Measurements from ENCODE around the gene LSM14B.

Gene LSM14B

DNA sequence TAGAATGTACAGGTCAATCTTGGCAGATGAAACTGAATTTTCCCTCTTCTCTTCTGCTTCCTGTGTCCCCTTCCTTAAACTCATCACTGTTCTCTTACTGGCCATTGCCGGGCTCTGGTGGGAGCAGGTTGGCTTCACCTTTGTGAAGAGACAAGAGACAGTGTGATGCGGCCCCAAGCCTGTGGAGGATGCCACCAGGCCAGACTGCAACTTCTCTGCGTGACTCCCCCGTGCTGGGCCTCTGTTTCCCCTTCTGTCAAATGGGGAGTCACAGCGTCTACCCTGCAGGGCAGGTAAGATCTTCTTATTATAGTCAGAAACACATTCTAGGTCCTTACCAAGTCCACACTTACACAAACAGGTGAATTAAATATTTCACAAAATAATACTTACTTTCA is 1.9 kb upstream of the LSM14B start:
- H3K4me2 ChIP-seq (ENCODE audit: insufficient read depth, low read length) = no peak overlapping the region
- no peaks in the 10 kb centered on the region for H3K9me3 ChIP-seq (ENCODE audit: insufficient read depth, low read length, severe bottlenecking)
- no peak overlapping the region for H3K4me3 ChIP-seq (ENCODE audit: low read depth in 1 of 2, low read length in 2 of 2)
- no peak for TF ChIP-seq EZH2 (IDR thresholded peaks at IDR 0.05; ENCODE audit: borderline replicate concordance, low read depth, low read length, severe bottlenecking)
- TF ChIP-seq, protein P1, sequence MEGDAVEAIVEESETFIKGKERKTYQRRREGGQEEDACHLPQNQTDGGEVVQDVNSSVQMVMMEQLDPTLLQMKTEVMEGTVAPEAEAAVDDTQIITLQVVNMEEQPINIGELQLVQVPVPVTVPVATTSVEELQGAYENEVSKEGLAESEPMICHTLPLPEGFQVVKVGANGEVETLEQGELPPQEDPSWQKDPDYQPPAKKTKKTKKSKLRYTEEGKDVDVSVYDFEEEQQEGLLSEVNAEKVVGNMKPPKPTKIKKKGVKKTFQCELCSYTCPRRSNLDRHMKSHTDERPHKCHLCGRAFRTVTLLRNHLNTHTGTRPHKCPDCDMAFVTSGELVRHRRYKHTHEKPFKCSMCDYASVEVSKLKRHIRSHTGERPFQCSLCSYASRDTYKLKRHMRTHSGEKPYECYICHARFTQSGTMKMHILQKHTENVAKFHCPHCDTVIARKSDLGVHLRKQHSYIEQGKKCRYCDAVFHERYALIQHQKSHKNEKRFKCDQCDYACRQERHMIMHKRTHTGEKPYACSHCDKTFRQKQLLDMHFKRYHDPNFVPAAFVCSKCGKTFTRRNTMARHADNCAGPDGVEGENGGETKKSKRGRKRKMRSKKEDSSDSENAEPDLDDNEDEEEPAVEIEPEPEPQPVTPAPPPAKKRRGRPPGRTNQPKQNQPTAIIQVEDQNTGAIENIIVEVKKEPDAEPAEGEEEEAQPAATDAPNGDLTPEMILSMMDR (IDR thresholded peaks at IDR 0.05; ENCODE audit: borderline replicate concordance, extremely low read depth, low read length, poor library complexity, severe bottlenecking) = no peak
- H3K9ac ChIP-seq (ENCODE audit: low read depth, low read length) = no peak overlapping the region
- H3K27ac ChIP-seq (ENCODE audit: low read length) = no peak overlapping the region
- no peak for ATAC-seq (ENCODE audit: insufficient read depth, low read depth)
- no peak overlapping the region for H2AFZ ChIP-seq (ENCODE audit: low read depth, low read length)
- no peak for DNase-seq
- H3K27me3 ChIP-seq (ENCODE audit: insufficient read depth, low read length, poor library complexity) = no peaks in the 10 kb centered on the region
- H3K4me1 ChIP-seq (ENCODE audit: insufficient read depth, low read length) = peaks cover 47% of the 10 kb centered on the region
- H3K79me2 ChIP-seq (ENCODE audit: insufficient read depth, low read length) = peaks cover 28% of the 10 kb centered on the region
- peaks cover 19% of the 10 kb centered on the region for H3K36me3 ChIP-seq (ENCODE audit: insufficient read depth, low read length)
- peaks cover 36% of the 10 kb centered on the region for H4K20me1 ChIP-seq (ENCODE audit: insufficient read depth, low read length)

DNA sequence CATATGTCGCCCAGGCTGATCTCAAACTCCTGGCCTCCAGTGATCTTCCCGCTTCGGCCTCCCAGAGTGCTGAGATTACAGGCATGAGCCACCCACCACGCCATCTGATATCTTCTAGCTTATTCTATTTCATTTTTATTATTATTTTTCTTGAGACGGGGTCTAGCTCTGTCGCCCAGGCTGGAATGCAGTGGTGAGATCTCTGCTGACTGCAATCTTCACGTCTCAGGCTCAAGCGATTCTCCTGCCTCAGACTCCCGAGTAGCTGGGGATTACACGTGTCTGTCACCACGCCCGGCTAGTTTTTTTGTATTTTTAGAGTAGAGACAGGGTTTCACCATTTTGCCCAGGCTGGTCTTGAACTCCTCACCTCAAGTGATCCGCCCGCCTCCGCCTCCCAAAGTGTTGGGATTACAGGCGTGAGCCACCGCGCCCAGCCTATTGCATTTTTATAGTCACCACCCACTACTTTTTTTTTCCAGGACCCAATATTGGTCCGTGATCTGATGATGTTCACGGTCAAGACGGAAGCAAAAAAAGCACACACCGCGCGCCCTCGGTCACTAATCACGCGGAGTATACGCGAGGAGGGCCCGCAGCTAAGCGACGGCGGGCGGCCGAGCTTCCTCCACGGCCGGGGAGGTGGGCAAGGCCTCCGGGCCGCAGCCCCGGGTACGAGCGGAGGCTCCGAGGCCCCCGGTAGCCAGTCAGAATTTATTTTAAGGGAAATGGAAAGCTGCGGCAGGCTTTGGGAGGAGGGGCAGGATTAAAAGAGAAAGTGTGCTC is 1.1 kb upstream of the LSM14B start:
- Histone ChIP-seq H3K9me3 (ENCODE audit: insufficient read depth, low read length, severe bottlenecking) (no peaks in the 10 kb centered on the region), H3K79me2 (ENCODE audit: insufficient read depth, low read length) (peaks cover 33% of the 10 kb centered on the region), H3K9ac (ENCODE audit: low read depth, low read length) (peak overlapping the region; percentile 73), H2AFZ (ENCODE audit: low read depth, low read length) (peak overlapping the region; percentile 87), H3K36me3 (ENCODE audit: insufficient read depth, low read length) (peaks cover 27% of the 10 kb centered on the region), H4K20me1 (ENCODE audit: insufficient read depth, low read length) (peaks cover 42% of the 10 kb centered on the region), H3K27ac (ENCODE audit: low read length) (peak overlapping the region; percentile 83), H3K4me1 (ENCODE audit: insufficient read depth, low read length) (peaks cover 47% of the 10 kb centered on the region), H3K4me2 (ENCODE audit: insufficient read depth, low read length) (peak overlapping the region; percentile 91), H3K27me3 (ENCODE audit: insufficient read depth, low read length, poor library complexity) (no peaks in the 10 kb centered on the region), H3K4me3 (ENCODE audit: low read depth in 1 of 2, low read length in 2 of 2) (peak overlapping the region; percentile 53 to 72; a peak in 3 of 4 replicates)
- TF ChIP-seq EZH2 (IDR thresholded peaks at IDR 0.05; ENCODE audit: borderline replicate concordance, low read depth, low read length, severe bottlenecking) = no peak
- TF ChIP-seq, protein P1 (IDR thresholded peaks at IDR 0.05; ENCODE audit: borderline replicate concordance, extremely low read depth, low read length, poor library complexity, severe bottlenecking) = no peak
- DNase-seq (no peak), ATAC-seq (ENCODE audit: insufficient read depth, low read depth) (no peak; the same call in 2 of the 3 replicates)

DNA sequence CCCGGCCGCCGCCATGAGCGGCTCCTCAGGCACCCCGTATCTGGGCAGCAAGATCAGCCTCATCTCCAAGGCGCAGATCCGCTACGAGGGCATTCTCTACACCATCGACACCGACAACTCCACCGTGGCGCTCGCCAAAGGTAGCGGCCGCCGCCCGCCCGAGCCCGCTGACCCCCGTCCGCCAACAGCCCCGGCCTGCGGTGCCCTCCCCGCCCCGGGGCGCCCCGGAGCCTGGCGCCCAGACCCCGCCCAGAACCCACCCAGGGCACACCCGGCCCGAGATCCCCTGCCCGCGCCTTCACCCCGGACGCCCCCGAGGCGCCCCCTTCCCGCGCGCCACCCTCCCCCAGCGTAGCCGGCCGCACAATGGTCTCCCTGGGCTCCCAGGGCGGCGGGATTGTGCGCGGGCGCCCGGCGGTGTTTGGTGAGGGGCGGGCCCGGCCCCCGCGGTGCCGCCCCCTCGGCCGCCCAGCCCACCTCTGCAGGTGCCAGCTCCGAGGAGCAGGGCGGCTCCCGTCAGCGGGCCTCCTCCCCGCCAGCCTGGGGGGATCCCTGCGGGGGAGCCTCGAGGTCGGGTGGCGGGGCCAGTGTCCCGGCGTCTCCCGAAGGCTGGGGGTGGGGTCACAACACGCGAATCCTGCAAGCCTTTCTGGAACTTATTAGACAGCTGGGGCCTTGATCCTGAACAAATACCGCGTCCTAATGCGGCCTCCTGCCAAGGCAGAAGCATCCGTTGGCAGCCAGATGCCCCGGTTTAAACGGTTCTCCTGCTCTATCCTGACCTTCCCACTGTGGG is 577 bp downstream of the LSM14B start:
- H3K4me2 ChIP-seq (ENCODE audit: insufficient read depth, low read length) = peak overlapping the region; percentile 93
- ATAC-seq (ENCODE audit: insufficient read depth, low read depth) = peak; percentile 21; the same call in 2 of the 3 replicates
- peaks cover 39% of the 10 kb centered on the region for H3K79me2 ChIP-seq (ENCODE audit: insufficient read depth, low read length)
- peak overlapping the region; percentile 54 to 80; a peak in 3 of 4 replicates for H3K4me3 ChIP-seq (ENCODE audit: low read depth in 1 of 2, low read length in 2 of 2)
- peak overlapping the region; percentile 71 for H3K9ac ChIP-seq (ENCODE audit: low read depth, low read length)
- peak overlapping the region; percentile 65; the same call in 1 of the 2 replicates for H2AFZ ChIP-seq (ENCODE audit: low read depth, low read length)
- peak overlapping the region; percentile 69 for H3K27ac ChIP-seq (ENCODE audit: low read length)
- peaks cover 42% of the 10 kb centered on the region for H4K20me1 ChIP-seq (ENCODE audit: insufficient read depth, low read length)
- peaks cover 44% of the 10 kb centered on the region for H3K36me3 ChIP-seq (ENCODE audit: insufficient read depth, low read length)
- H3K4me1 ChIP-seq (ENCODE audit: insufficient read depth, low read length) = peaks cover 34% of the 10 kb centered on the region
- peak; percentile 57 for DNase-seq
- H3K27me3 ChIP-seq (ENCODE audit: insufficient read depth, low read length, poor library complexity) = no peaks in the 10 kb centered on the region
- no peaks in the 10 kb centered on the region for H3K9me3 ChIP-seq (ENCODE audit: insufficient read depth, low read length, severe bottlenecking)
- TF ChIP-seq EZH2 (IDR thresholded peaks at IDR 0.05; ENCODE audit: borderline replicate concordance, low read depth, low read length, severe bottlenecking) = no peak
- TF ChIP-seq, protein P1 (IDR thresholded peaks at IDR 0.05; ENCODE audit: borderline replicate concordance, extremely low read depth, low read length, poor library complexity, severe bottlenecking) = no peak
